HG02852 (cell line): ENCODE results near the gene SYT15.
"Not testable (repeated sequence)": the region's sequence is repeated elsewhere in the genome, so short reads cannot be mapped to it uniquely, and the experiment has no call there.

Experiments used
- ATAC-seq: cut with Tn5 transposase; IDR thresholded peaks from one replicate; pipeline ENCODE4 v1.9.1; 2021; ENCODE audit warnings: mild to moderate bottlenecking, moderate library complexity; ENCODE audit not compliant: unreplicated experiment

Gene SYT15

DNA sequence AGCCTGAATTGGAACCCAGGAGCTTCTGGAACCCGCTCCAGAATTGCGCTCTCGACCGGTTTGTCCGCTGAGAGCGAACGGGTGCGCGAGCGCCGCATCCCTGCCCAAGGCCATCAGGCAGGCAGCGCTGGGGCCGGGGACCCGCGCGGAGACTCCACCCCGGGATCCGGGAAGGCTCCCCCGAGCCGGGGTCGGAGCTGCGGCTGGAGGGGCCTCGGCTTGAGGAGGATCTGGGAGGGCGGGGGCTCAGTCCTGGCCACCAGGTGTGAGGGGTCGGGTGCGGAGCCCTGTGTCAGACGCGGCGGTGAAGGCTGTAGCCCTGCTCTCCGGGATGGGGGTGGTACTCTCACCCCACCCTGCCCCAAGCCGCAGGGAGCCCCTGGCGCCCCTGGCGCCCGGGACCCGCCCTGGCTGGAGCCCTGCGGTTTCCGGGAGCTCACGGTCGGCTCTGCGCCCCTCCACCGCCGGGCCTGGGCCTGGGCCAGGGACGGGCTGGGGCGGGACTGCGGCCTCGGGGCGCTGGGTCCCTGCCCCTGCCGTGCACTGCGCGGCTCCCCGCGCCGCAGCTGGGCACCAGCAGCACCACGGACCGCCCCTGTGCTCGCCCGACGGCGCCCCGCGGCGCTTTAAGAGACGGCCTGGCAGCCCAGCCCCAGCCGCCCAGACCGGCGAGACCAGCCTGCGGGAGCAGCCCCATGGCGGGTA lies at the start of gene SYT15:
Gene SYT15 (plus strand): TSS at position 655 of the 705 bp plus-strand sequence. CDS start 41 bp downstream, at position 696.
- ATAC-seq = not testable (repeated sequence)

DNA sequence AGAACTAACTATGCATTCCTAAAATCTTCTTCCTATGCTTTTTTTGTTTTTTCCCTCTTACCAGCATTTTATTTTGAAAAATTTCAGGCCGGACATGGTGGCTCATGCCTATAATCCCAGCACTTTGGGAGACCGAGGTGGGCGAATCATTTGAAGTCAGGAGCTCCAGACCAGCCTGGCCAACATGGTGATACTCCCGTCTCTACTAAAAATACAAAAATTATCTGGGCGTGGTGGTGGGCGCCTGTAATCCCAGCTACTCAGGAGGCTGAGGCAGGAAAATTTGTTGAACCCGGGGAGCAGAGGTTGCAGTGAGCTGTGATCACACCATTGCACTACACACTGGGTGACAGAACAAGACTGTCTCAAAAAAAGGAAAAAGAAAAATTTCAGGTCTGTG lies 49.2 kb upstream of the SYT15 start:
- not testable (repeated sequence) for ATAC-seq

DNA sequence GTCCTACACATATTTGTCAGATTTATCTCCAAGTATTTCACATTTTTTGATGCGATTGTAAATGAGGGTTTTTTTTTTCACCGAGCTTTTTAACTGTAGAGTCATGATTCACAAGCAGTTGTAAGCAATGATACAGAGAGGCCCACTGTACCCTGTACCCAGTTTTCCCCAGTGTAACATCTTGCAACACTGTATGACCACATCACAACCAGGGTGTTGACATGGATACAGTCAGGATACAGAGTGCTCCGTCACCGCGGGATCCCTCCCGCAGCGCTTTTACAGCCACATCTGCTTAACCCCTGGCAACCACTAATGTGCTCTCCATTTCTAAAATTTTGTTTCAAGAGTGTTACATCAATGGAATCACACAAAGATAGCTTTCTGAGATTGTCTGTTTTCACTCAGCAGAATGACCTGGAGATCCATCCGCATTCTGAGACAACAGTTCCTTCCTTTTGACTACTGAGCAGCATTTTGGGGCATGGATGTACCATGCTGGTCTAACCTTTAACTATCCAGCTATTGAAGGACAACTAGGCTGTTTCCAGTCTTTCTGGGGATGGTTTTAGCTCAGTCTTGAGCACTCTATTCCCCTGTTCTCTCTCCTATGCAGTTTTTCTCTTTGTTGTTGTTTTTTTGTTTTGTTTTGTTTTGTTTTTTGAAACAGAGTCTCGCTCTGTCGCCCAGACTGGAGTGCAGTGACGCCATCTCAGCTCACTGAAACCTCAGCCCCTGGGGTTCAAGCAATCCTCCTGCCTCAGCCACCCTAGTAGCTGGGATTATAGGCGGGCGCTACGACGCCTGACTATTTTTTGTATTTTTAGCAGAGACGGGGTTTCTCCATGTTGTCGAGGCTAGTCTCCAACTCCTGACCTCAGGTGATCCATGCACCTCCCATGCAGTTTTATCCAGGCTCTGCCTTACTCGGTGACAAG lies 48.4 kb upstream of the SYT15 start:
- no peak for ATAC-seq

DNA sequence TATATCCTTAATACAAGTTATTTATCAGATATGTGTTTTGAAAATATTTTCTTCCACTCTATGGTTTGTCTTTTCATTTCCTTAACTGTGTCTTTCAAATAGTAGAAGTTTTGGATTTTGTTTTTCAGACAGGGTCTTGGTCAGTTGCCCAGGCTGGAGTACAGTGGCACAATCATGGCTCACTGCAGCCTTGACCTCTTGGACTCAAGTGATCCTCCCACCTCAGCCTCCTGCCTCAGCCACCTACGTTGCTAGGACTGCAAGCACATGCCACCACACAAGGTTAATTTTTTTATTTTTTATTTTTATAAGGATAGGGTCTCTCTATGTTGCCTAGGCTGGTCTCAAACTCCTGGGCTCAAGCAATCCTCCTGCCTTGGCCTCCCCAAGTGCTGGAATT lies 46.7 kb upstream of the SYT15 start:
- ATAC-seq = not testable (repeated sequence)

DNA sequence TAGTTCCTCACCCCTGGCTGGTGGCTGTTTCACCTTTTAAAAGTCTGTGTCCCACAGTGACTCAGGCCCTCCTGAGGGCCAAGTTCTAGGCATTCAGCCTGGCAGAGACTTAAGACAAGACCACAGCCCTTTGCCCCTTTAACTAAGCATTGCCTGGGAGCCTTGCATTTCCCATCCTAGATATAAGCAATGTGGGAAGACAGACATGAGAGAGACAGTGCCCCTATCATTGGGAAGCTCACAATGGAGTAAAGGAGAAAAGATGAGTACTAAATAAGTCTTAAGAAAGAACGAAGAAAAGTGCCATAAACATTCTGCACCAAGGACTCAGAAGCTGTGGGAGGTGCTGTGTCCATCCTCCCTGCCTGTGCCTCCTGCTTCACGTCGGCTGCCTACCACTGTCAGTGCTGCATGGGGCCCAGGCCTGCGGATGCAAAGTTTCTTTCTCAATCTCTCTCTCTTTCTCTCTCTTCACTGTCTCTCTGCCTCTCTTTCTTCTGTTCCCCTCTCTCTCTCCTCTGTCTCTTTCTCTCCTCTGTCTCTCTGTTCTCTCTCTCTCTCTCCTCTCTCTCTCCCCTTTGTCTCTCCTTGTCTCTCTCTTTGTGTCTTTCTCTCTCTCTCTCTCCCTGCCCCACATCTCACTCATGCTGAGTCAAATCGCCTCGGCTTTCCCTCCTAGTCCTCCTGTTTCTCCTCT lies 44.0 kb upstream of the SYT15 start:
- no peak for ATAC-seq

DNA sequence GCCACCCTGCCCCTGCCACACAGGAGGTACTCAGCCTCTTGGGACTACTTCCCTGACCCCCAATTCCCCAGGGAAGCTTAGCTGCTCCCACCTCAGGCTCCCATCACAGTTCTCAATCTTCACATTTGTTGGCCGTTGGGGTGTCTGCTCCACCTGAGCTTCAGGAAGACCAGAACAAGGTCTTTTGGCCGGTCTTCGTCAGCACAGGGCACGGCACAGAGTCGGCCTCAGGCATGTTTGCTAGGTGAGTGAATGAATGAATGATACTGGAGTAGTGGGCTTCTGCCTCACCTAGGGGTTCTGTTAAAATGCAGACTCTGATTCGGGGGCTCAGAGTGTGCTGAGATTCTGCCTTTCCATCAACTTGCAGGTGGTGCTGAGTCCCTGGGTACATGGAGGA lies 42.8 kb upstream of the SYT15 start:
- ATAC-seq = no peak

DNA sequence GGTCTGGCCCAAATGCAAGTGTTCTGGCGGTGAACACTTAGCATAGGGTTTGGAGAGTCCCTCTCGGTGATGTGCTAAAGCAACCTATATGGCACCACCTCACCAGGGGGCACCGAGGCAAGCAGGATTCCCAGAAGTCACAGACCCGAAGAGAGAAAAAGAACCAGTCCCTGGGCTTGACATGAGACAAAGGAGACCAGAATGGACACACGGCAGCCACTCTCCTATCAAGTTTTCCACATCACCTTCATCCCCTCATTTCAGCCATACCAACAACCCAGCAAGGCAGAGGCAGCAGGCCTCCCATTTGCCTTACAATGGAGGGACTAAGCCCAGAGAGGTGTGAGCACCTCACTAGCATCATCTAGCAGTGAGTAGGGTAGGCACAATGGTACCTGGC lies 42.1 kb upstream of the SYT15 start:
- no peak for ATAC-seq

DNA sequence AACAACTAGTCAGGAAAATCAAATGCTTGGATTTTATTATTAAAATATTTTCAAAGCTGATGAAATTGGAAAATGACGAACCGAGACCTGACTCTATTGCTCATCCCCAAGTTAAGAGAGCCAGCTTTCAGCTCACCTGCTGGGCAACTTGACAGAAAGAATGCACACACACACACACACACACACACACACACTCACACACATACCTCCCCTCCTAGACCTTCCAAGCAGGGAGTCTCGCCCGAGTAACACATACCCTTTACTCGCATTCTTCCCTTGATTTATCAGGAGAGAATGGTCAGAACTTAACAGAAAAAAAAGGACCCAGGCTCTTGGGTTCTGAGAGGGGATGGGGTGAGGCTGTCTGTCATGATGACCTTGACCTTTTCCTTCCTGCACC lies 41.6 kb upstream of the SYT15 start:
- ATAC-seq = no peak

DNA sequence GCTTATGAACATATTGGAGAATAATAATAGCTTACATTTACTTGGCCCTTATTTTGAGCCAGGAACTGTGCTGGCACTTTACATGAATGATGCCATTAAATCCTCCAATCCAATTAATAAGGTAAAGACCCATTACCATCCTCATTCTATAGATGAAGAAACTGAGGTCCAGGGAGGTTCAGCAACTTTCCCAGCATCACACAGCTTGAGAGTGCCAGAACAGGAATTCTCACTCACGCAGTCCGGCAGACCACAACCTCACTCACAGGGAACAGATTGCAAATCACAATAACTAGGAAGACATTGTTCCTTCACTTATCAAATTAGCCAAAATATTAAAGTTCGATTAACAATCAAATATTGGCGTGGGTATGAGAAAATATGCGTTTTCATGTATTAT lies 40.8 kb upstream of the SYT15 start:
- ATAC-seq = no peak

DNA sequence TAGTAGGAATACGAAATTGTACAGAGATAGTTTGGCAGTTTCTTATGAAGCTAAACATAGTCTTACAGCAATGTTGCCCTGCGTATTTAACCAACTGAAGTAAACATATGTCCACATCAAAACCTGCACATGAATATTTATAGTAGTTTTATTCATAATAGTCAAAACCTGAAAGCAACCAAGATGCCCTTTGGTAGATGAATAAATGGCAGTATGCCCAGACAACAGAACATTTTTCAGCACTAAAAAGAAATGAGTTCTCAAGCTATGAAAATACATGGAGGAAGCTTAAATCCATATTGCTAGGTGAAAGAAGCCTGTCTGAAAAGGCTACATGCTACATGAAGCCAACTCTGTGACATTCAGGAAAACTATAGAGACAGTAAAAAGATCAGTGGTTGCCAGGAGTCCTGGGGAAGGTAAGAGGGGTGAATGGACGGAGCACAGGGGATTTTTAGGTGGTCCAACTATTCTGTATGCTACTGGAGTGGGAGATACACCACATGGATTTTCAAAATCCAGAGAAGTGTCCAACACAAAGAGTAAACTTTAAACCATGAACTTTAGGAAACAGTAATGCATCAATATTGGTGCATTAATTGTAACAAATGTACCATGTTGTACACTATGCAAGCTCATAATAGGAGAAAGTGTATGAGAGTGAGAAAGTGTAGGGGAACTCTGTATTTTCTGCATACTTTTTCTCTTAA lies 40.1 kb upstream of the SYT15 start:
- ATAC-seq = no peak

DNA sequence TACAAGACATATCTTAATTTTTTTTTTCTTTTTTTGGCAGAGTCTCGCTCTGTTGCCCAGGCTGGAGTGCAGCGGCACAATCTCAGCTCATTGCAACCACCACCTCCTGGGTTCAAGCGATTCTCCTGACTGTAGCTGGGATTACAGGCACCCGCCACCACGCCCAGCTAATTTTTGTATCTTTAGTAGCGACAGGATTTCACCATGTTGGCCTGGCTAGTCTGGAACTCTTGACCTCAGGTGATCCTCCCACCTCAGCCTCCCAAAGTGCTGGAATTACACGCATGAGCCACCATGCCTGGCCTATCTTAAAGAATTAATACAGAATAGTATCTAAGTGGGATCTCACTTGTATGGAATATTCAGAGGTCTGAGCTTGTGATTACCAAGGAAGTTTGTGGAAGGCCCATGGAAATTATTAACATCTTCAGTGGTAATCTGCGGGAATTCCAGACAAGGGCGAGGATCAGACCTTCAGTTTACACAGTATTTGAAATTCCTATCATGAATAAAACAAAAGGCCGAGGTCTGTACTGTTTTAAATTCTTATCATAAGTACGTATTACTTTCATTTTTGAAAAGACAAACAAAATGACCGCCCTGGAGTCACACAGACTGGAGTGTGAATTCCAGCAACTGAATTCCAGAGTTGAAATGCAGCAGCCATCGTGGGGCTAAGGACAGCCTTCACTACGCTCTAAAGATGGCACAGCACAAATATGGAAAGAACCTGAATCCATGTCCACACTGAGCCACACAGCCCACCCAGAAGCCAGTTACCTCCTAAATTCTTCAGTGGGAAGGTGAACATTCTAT lies 39.1 kb upstream of the SYT15 start:
- no peak for ATAC-seq

DNA sequence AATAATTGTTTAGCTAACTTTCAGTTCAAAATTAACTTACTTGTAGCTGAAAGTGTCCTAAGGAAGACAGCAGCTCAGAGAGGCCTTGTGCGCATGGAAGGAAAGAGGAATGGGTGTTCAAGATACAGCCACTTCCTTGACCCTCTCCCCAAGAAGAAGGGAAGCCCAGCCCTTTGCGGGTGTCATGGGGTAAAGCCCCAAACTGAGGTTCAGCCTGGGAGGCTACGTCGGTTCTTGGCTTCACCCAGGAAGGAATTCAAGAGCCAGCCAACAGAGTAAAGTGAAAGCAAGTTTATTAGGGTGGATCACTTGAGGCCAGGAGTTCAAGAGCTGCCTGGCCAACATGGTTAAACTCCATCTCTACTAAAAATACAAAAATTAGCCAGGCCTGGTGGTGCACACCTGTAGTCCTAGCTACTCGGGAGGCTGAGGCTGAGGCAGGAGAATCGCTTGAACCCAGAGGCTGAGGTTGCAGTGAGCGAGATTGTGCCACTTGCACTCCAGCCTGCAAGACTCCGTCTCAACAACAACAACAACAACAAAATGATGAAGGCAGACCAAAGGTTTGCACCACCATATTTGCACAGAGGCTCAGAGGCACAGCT lies 38.4 kb upstream of the SYT15 start:
- no peak for ATAC-seq

DNA sequence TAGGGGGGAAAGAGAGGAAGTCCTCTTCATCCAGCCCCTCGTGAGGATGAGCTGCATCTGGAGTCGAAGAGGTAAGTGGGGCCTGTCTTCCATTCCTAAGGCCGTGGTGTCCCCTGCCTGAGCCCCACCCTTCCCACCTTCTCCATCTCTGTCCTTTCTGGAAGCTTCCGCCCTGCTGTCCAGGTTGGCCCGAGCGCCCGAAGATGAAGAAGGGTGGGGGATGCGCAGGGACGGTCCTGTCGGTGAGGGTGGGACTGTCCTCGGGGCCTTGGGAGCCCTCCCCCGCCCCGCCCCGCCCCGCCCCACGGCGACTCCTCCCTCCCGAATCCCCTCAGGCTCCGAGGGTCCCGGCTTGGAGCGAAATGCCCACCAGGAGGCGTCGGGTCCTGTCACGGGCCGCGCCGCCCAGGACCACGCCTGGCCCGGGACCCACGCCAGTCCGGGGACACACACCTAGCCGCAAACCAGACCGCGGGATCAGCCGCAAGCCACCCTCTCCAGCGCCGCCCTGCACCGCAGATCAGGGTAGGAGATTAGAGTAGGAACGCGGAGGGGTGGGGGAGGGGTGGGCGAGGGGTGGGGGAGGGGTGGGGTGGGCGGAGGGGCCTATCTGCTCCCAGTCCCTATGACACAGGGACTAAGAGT lies 37.8 kb upstream of the SYT15 start:
- no peak for ATAC-seq

DNA sequence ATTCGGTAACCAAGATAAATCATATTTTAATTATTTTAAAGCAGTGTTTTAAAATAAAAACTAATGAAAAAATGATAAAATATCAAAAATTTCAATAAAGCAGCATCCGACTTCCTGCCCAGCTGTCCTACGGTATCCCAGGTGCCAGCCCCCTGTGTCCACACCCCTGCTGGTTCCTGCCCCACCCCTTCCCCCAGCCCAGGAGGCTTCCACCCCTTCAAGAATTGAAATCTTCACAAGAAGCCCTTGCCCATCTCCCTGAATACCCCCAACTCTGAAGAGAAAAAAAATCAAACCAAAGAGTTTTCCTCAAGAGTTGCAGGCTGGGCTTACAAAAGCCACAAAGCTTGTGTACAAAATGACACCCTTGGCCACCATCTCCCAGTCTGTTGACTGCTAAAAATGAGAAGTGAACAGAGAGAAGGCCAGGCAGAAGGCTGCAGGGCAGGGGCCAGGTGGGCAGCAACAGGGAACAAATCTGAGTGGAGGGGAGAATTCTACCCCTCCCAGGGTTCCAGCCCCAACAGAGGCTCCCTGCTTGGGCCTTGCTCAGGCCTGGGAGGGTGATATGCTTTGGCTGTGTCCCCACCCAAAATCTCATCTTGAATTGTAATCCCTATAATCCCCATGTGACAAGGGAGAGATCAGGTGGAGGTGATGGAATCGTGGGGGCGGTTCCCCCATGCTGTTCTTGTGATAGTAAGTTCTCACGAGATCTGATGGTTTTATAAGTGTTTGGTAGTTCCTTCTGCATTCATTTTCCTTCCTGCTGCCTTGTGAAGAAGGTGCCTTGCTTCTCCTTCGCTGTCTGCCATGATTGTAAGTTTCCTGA lies 37.0 kb upstream of the SYT15 start:
- no peak for ATAC-seq

DNA sequence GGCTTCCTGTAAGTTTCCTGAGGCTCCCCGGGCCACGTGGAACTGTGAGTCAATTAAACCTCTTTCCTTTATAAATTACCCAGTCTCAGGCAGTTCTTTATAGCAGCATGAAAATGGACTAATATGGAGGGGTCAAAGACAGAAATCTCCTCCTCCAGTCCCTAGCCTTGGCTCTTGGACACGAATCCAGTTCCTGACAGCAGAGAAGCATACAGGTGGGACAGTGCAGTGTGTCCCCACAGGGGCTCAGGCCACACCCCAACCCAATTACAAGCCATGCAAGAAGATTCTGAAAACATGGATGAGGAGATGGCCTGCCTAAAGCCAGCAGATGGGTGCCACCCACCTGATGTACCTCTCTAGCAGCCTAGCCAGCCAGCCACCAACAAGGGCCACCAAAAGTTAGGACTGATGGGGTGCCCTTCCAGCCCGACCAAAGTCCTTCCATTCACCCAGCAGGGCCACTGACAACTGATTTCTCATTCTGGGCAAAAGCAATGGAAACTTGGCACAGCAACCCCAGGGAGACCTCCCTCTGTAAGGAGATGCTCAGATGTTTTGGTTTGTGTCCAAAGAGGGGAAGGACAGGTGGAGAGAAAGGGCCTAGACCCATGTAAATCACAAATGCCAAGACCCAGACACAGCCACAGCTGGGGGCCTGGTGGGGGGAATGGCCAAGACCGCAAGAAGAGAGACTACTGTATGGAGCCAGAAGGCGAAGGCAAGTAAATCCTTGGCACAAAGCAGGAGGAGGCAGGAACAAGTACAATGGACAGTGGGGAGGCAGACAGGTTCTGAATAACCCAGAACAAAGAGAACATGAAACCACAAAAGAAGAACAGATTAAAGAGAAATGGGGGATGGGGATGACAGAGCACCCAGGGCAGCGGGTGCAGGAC lies 36.1 kb upstream of the SYT15 start:
- ATAC-seq = no peak

DNA sequence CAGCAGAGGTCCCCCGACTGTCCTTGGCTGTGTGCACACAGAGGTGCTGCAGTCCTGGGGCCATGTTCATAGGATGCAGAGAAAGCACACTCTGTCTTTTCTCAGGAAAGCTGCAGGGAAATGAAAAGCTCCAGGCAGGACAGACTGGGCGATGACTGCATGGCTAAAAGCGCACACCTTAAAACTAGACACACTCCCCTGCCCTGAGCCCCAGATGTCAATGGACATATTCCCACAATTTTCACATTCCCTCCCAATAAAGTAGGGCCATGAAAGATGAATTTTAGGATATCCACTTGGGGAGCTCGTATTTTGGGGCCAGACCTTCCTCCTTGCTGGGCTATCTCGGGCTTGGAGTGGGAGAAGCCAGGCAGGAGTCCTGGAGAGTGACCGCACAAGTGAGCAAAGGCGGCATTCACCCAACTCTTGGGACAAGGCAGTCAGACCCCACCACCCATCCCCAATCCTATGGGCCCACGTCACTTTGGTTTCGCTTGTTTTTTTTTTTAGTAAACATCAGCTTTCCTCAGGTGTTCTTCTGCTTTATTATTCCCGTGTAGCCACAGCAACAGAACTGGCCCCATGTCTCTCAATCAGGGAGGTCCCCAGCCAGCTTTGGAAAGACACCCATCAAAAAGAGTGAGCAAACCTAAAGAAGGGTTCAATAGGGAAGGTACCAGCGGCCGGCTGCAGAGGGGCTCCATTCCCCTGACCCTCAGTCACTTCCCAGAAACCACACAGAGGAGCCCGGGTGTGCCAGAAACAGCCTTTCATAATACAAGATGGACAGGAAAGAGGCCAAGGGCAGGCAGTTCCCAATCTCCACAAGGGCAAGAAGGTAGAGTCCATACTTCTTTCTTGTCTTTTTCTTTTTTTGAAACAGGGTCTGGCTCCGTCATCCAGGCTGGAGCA lies 35.2 kb upstream of the SYT15 start:
- no peak for ATAC-seq
